ENCODE results near the gene CHAF1B.
"Not testable (repeated sequence)": the region's sequence is repeated elsewhere in the genome, so short reads cannot be mapped to it uniquely, and the experiment has no call there.

The CHAF1B gene

DNA sequence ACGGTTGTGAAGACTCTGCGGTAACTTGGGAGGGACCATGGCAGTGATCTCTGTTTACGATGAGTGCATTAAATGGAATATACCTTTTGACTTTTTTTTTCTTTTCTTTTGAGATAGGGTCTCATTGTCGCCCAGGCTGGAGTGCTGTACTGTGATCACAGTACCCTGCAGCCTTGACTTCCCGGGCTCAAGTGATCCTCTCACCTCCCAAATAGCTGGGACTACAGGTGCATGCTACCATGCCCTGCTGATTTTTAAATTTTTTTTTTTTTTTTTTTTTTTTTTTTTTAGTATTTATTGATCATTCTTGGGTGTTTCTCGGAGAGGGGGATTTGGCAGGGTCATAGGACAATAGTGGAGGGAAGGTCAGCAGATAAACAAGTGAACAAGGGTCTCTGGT, 6.5 kb downstream of the CHAF1B start:
- not testable (repeated sequence) for DNase-seq

DNA sequence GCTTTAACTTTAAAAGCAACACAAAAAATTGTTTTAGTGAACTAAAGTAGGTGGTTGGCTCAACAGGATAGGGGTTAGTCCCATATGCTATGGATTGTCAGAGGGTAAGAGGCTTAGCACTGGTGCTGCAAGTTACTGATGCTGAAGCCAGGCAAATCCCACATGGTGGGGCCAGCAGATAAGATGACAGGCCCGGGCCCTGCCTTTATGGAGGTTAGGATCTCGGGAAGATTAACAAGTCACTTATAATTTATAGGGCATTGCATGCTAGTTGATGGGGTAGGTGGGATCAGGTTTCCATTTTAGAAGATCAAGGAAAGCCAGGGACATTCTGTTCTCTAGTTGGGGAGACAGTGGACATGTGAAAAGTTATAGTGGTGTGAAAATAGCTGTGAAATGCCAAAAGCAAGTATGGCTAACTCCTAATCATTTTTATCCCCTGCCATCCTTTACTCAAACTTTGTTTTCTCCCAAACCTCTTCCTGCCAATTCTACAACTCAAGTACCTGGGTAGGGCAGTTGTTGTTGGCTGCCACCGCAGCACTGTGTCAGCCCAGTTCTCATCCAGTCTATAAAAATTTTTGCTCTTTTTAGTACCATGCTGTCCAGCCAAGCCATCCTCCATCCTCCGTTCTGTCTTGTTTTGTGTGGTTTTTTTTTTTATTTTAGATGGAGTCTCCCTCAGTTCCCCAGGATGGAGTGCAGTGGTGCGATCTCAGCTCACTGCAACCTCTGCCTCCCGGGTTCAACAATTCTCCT, 10.3 kb downstream of the CHAF1B start:
- DNase-seq = no peak

DNA sequence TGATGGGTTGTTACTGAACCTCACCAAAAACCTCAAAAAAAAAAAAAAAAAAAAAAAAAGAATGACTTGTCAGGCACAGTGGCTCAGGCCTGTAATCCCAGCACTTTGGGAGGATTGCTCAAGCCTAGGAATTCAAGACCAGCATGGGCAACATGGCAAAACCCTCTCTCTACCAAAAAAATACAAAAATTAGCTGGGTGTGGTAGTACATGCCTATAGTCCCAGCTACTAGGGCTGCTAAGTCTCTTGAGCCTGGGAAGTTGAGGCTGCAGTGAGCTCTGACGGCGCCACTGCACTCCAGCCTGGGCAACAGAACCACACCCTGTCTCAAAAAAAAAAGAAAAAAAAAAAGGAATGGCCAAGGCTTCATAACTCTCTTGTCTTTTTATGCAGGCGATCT, 11.1 kb downstream of the CHAF1B start:
- no peak for DNase-seq

DNA sequence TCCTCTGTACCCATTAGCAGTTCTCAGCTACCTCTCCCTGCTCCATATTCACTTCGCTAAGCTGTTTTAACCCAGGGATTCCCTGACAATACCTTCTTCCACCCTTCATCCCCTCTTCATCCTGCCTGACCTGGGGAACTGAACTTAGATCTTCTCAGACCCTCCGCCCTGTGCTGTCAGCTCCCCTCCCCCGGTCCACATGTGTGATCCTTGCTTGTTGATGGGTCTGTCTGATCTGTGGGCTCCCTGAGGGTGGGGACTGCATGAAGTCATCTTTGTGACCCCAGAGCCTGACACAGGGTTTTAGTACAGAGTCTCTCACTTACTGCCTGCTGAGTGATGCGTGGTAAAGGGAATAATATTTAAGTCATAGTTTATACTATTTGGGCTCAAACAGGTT, 11.8 kb downstream of the CHAF1B start:
- no peak for DNase-seq

DNA sequence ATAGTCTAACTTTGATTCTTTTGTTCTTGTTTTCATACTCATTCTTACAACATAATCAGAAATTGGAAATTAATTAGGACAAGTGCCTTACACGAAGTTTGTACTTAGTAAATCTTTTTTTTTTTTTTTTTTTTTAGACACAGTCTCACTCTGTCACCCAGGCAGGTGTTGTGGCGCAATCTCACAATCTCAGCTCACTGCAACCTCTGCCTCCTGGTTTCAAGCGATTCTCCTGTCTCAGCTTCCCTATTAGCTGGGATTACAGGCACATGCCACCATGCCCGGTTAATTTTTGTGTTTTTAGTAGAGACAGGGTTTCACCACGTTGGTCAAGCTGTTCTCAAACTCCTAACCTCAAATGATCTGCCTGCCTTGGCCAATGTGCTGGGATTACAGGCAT, 12.4 kb downstream of the CHAF1B start:
- DNase-seq = no peak

DNA sequence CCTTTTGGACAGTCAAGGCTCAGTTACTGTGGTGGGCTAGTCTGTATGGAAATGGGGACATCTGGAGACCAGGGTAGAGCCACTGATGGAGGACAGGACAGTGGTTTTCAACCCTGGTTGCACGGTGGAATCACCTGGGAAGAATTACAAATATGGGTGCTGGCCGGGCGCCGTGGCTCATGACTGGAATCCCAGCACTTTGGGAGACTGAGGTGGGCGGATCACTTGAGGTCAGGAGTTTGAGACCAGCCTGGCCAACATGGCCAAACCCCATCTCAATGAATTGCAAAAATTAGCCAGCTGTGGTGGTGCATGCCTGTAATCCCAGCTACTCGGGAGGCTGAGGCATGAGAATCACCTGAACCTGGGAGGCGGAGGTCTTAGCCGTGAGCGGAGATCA, 14.5 kb downstream of the CHAF1B start:
- DNase-seq = not testable (repeated sequence)

DNA sequence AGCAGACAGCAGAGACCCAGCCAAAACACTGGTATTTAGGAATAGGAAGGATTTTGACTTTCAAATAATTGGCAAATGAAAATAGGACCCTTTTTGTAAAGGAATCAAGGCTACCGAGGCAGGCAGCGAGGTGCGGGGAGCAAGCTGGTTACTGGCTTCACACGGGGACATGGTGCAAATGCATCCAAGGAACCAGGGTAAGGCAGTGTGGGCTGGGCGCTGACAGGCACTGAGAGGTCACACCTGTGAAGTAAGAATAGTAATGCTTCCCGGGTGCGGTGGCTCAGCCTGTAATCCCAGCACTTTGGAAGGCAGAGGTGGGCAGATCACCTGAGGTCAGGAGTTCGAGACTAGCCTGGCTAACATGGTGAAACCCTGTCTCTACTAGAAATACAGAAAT, 15.5 kb downstream of the CHAF1B start:
- no peak for DNase-seq

DNA sequence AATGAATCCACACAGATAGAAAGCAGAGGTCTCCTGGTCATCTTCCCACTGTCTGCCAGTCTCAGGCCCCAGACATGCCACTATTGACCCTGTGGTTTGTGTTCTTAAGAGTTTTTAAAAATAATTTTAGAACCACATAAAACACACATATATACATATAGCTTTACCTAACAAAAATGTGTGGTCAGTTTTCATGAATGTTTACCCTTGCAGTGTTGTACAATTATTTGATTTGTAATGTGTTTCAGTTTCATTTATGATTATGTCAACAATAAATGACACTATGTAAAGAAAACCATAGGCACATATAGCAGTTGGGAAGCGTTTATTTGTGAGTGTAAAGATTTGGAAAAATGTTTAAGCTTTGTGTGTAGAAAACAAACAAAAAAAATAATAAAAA, 17.1 kb downstream of the CHAF1B start:
- no peak for DNase-seq

DNA sequence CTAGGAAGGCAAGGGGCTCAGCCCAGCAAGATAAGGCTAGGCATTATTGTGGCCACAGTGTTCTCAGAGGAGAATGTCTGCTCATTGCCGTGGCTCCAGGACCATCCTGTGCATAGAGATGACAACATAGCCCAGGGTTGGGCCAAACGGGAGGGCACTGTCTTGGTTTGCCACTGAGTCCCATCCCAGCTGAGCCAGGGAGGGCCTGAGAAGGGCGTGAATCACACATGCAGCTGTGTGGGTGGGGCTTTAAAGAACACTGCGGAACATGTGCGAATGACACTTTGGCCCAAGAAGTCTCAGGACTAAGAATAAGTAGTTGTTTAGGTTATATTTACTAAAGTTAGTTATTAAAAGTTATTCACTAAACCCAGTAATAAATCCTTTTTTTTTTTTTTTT, 18.5 kb downstream of the CHAF1B start:
- DNase-seq = no peak

DNA sequence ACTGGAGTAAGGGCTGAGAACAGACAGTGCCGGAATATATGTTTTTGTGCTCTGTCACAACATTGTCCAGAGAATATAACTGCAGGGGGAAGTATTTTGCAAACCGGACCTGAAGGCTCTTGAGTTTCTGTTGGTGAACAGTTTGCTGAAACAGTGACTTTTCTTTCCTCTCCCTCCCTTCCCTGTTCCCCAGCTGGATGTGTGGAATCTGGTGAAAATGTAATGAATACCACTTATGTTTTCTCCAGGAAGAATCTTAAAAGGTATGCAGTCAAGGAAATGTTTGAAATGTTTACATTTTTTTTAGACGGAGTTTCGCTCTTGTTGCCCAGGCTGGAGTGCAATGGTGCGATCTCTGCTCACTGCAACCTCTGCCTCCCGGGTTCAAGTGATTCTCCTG, 23.4 kb downstream of the CHAF1B start:
- DNase-seq = no peak

DNA sequence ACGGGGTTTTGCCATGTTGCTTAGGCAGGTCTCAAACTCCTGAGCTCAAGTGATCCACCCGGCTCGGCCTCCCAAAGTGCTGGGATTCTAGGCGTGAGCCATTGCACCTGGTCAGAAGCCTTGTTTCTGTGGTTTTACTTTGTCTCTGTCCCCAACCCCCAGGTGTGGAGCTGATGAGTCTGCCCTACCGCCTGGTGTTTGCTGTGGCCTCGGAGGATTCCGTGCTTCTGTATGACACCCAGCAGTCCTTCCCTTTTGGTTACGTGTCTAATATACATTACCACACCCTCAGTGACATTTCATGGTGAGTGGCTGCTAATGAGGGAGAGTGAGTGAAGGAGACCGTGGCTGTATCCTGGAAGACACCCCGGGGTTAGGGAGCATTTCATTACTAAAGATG, 26.1 kb downstream of the CHAF1B start:
- no peak for DNase-seq

DNA sequence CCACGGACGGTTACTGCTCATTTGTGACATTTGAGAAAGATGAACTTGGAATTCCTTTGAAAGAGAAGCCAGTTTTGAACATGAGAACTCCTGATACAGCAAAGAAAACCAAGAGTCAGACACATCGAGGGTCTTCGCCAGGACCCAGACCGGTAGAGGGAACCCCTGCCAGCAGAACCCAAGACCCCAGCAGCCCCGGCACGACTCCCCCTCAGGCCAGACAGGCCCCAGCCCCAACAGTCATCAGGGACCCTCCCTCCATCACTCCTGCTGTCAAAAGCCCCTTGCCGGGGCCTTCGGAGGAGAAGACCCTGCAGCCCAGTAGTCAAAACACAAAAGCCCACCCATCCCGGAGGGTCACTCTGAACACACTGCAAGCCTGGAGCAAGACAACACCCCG, 27.7 kb downstream of the CHAF1B start:
- DNase-seq = no peak

DNA sequence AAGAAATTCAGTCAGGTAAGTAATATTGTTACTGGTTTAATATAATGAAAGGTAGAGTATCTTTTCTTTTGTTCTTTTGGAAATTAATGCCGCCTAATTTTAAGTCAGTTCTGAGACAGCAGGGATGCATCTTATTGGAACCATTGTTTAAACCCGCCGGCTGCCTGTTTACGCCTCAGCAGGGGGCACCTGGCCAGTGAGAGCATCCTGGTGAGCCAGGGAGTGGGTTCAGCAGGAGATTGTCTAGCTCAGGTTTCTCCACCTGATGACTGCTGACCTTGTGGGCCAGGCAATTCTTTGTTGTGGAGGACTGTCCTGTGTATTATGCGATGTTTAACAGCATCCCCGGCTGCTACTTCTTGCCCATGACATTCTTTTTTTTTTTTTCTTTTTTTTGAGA, 30.2 kb downstream of the CHAF1B start:
- DNase-seq = no peak

DNA sequence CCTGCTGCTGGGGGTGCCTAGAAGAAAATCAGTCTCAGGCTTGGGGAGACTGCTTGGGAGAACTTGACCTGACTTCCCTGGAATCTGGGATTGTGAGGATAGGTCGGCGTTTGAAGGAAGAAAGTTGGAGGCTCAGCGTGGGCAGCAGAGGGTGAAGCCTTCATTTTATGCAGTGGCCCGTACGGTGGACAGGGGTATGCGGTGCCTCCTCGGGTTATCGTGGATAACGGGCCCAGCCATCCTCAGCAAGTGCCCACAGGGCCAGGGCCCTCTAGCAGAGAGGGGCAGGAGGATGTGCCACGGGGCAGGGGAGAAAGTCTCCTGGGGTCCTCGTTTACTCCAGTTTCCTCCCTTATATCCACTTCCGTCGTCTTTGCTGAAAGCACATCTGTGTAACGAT, 34.0 kb downstream of the CHAF1B start:
- no peak for DNase-seq

DNA sequence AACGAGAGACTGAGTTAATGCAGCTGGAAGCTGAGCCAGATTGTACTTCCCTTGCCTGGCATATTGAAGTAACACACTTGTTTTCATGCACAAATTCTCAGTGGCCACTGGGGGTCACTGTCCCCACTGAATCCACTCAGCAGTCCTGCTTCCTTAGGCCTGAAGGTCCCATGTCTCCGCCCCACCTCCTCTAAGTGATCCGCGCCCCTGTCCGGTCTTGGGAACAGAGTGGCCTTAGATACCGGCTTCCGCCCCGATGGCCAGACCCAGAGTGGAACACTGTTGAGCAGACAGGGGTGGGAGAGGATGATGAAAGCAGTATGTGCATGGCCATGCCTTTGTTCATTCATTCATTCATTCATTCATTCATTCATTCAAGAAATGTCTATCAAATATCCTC, 34.8 kb downstream of the CHAF1B start:
- peak; percentile 88 for DNase-seq

DNA sequence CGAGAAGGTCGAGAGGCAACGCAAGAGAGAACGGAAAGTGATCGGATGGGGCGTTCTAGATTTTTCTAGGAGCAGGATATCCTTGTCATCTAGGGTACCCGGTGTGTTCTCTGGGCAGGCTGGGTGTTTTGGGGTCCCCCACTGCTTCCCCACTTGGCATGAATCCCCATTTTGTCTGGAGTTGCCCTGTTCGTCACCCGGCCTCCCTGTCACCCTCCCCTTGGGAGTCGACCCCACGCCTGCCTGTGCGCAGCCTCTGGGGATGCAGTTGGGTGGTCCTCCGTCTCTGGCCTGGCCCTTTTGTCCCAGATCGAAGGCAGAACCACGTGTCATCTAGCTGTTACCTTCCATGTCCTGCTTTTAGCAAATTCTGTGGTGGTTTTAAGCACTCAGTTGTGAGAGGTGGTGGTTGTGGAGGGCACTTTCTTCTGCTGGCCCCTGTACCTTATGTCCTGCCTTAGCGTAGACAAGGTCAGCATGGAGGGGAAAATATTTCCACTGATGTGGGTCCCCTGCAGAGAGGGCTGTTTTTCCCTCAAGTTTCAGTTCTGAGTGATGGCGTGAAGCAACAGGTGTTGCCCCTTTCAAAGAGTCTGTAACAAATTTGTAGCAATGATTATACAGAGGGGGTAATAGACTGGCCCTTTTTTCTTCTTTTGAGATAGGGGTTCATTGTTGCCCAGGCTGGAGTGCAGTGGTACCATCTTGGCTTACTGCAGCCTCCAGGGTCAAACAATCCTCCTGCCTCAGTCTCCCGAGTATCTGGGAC, 35.6 kb downstream of the CHAF1B start:
- DNase-seq = no peak

DNA sequence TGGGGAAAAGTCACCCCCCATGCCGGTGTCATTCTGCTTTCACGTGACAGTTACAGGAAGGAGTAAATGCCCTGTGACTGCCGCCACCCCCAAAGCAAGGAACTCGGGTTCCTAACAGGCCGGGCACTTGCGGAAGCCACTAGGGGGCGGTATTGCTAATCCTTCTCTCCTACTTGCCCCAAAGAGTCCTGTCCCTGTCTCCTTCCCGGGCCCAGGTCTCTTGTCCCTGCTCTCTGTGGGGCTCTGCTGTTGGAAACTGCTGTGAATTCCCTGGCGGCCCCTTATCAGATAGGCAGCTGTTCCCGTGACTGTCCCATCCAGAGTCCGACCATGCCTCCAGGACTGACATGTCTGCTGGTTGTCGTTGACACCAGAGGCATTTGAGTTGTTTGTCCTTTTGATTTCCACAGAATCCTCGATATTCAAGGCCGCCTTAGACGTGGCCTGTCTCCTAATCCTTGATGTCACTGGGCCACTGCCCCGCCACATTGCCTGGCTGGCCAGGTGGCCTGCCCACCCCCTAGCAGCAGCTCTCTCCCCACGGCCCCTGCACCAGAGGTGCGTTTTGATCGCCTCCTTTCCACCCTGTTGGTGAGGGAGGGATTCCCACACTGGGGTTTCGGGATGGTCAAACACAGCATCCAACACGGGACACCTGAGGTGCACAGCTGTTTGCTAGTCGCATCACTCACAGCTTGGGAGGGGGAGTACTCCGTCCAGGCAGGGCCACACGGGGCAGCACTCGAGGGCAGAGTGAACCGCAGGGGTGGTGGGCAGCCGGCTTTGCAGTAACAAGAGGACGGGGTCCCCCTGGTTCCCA, 37.3 kb downstream of the CHAF1B start:
- no peak for DNase-seq

DNA sequence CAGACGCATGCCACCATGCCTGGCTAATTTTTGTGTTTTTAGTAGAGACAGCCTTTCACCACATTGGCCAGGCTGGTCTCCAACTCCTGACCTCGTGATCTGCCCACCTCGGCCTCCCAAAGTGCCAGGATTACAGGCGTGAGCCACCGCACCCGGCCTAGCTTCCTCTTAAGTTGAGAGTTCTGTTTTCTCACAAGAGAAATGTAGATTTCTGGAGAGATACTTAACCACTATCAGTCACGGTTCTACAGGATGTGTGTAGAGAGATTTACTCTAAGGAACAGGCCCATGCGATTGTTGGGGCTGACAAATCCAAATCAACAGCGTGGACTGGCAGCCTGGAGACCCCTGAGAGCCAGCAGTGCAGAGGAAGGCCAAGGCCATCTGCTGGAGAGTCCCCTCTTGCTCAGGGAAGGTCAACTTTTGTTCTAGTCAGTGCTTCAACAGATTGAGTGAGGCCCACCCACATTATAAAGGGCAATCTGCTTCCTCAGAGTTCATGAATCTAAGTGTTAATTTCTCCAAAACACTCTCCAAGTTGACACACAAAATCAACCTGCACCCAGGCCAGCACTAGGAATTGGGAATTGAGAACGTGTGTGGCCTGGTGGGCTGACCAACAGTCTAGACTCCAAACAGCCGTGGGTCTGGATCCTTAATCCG, 38.7 kb downstream of the CHAF1B start:
- no peak for DNase-seq

DNA sequence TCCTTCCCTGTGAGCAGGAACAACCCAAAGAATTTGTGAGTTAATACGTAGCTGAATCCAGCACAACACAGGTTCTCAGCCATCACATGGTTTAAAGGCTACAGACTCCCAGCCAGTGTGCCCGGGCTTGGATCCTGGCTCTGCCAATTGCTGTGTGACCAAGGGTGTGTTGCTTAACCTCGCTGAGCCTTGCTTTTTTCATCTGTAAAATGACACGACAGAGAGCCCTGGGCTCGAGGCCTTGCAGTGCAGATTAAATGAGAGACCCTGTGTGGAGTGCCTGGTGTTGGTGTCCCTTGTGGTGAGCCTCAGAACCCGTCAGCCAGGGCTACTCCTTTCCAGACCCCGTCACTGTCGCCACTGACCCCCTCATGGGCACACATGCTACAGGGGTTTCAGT, 39.4 kb downstream of the CHAF1B start:
- DNase-seq = no peak

DNA sequence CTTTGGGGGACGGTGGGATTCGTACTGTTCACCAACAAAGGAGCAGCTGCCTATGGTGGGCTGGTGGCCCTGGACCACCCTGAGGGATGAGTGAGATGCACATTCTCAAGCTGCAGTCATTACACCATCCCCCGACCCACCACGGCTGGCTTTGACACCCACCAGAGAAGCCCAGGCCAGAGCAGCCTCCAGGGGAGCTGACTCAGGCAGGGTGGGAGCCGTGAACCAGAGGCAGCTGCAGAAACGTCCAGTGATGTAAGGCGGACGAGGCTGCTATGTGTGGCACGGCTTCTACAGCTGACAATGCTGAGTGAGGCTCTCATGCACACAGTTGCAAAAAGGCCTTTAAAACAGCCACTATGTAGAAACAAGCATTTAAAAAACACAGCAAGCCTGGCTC, 40.1 kb downstream of the CHAF1B start:
- peak; percentile 48 for DNase-seq

DNA sequence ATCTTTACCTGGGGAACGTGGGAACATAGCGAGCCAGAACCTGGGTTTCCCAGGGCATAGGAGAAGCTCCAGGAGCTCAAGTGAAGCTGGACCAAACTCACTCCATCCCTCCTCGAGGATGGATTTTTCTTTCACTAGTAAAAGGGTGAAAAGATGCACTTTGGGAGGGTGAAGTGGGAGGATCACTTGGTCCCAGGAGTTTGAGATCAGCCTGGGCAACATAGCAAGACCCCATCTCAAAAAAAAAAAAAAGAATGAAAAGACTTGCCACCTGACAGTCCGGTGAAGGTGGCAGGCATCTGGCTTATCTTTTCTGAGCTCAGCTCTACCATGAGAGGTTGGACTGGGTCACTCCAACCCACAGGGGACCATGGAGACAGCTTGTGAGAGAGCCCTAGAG, 42.3 kb downstream of the CHAF1B start:
- no peak for DNase-seq

DNA sequence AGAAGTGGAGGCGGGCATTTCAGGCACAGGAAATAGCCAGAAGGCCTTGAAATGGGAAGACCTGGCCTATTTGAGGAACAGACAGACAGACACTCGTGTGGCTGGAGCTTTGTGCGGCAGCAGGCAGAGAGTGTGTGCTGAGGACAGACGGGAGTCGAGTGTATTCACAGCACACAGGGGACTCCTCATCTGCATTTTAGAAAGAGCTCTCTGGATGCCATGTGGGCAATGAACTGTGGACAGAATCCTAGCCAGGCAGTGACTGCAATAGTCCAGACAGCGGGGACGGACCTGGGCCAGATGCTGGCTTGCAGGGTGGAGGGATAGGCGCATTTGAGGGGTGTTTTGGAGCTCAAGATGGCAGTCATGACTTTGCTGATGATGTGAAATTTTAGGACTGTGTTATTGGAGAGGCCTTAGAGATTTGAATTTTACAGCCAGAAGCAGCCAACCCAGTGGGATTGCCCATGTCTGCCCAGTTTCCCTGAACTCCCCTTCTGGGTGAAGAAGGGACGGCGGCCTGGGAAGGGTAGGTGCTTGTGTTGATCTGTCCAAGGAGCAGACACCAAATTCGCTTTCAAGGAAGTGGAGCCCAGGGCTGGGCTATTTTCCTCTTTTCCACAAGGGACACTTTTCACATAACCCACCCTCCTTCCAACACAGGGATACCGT, 43.7 kb downstream of the CHAF1B start:
- no peak for DNase-seq
